ENCODE data around the gene PHLPP1. TPM values are rescaled to one million over a fixed set of nuclear protein-coding genes. Genes with fewer than 3 reads are reported as not detected.

The PHLPP1 gene
- total and polyA plus RNA-seq, 2 of the 13 experiments (the other 11 are each of a cell fraction or from before 2014, with no cell fraction given) = 9.8 to 18.5 TPM

GRCh38 chr18:63003899-63004298 lies 288.6 kb downstream of the PHLPP1 start:
- in situ Hi-C loops (cut with HindIII; ENCODE audit: extremely low pct_ligation_motif_present, low pct_unique_long_range_greater_than_20kb) = loop anchor here (10.0 to 25.0 kb wide), 2 partner anchors 431 to 833 kb away; no protein-coding TSS in a partner anchor

More at GRCh38 chr18:63003899-63004298, 288.6 kb downstream of the PHLPP1 start:
- no peaks in the 10 kb centered on the region for H3K36me3 ChIP-seq (replicated peaks in 1 of 2; ENCODE audit: control insufficient read depth in 1 of 2, insufficient read depth in 2 of 2, low read length in 2 of 2)
- 7% methylated on average over 3 of the region's 5 CpGs for WGBS (ENCODE audit: low lambda C conversion rate)
- no peak for ATAC-seq
- no peak overlapping the region for H3K9ac ChIP-seq (ENCODE audit: insufficient read depth, low read depth, low read length)
- no peaks in the 10 kb centered on the region for H3K9me3 ChIP-seq (ENCODE audit: low read length)
- no peak overlapping the region for H3K27ac ChIP-seq (ENCODE audit: extremely low read length, insufficient read depth, low read length)
- H3K4me1 ChIP-seq (ENCODE audit: insufficient read depth, low read length) = 0 out of 2 replicates have a peak, but pooled peaks cover 6% of the 10 kb centered on the region
- no peak overlapping the region for H3K4me3 ChIP-seq (replicated peaks in 1 of 3; ENCODE audit: insufficient read depth in 1 of 3, low read depth in 2 of 3, low read length in 3 of 3)
- H3K79me2 ChIP-seq (ENCODE audit: insufficient read depth, low read length) = no peaks in the 10 kb centered on the region
- no peak for TF ChIP-seq KIAA2018 (CRISPR knock-in tag; IDR thresholded peaks at IDR 0.05; ENCODE audit: borderline replicate concordance)
- CTCF ChIA-PET (ENCODE audit: low intra/inter-chr PET ratio, low total read pairs) = no interaction called here
- H3K27me3 ChIP-seq (ENCODE audit: control insufficient read depth in 1 of 2, insufficient read depth in 2 of 2, low read length in 2 of 2) = peaks cover 4 to 19% of the 10 kb centered on the region in 2 experiments; a peak in 3 of 5 replicates
- intact Hi-C loops (cut with micrococcal nuclease; ENCODE audit: unreplicated experiment) = no loop called here
- FAIRE-seq = no peak
- POLR2A ChIA-PET = no interaction called here
- DNase-seq (ENCODE audit: low spot score) = no peak
- H4K20me1 ChIP-seq (ENCODE audit: insufficient read depth, low read length) = no peaks in the 10 kb centered on the region
- H2AFZ ChIP-seq (ENCODE audit: low read length) = no peak overlapping the region
- no TSS peak for BruUV-seq (replicated peaks)
- no peak overlapping the region for H3K4me2 ChIP-seq (ENCODE audit: low read depth, low read length)
